GM10266 (cell line): Measurements from ENCODE around the gene HNRNPU.

ENCODE experiments used
- DNase-seq: peaks from one replicate; pipeline ENCODE4 v3.0.0; 2012; ENCODE audit errors: extremely low spot score
- TF ChIP-seq, protein P1 (sequence below): IDR thresholded peaks from 2 replicates; pipeline ENCODE4 v1.5.1; 2012; ENCODE audit warnings: mild to moderate bottlenecking, low read depth; ENCODE audit not compliant: control insufficient read depth, insufficient read depth; ENCODE audit errors: missing control alignments

HNRNPU gene

GRCh38 chr1:244864253-244865027 lies at the start of gene HNRNPU:
TSS of gene HNRNPU (minus strand) at chr1:244864543. CDS start at chr1:244864307, 236 bp downstream.
- DNase-seq = peak; percentile 93
- TF ChIP-seq, protein P1, sequence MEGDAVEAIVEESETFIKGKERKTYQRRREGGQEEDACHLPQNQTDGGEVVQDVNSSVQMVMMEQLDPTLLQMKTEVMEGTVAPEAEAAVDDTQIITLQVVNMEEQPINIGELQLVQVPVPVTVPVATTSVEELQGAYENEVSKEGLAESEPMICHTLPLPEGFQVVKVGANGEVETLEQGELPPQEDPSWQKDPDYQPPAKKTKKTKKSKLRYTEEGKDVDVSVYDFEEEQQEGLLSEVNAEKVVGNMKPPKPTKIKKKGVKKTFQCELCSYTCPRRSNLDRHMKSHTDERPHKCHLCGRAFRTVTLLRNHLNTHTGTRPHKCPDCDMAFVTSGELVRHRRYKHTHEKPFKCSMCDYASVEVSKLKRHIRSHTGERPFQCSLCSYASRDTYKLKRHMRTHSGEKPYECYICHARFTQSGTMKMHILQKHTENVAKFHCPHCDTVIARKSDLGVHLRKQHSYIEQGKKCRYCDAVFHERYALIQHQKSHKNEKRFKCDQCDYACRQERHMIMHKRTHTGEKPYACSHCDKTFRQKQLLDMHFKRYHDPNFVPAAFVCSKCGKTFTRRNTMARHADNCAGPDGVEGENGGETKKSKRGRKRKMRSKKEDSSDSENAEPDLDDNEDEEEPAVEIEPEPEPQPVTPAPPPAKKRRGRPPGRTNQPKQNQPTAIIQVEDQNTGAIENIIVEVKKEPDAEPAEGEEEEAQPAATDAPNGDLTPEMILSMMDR = peak; percentile 18

GRCh38 chr1:244913806-244914205 lies 49.5 kb upstream of the HNRNPU start:
- TF ChIP-seq, protein P1 = no peak
- DNase-seq = no peak

- DNase-seq = no peak
- TF ChIP-seq, protein P1 = no peak
Observed at GRCh38 chr1:244904119-244904518, 39.8 kb upstream of the HNRNPU start.

- TF ChIP-seq, protein P1 = no peak
- DNase-seq = no peak
Observed at GRCh38 chr1:244901400-244902015, 37.2 kb upstream of the HNRNPU start.

DNA sequence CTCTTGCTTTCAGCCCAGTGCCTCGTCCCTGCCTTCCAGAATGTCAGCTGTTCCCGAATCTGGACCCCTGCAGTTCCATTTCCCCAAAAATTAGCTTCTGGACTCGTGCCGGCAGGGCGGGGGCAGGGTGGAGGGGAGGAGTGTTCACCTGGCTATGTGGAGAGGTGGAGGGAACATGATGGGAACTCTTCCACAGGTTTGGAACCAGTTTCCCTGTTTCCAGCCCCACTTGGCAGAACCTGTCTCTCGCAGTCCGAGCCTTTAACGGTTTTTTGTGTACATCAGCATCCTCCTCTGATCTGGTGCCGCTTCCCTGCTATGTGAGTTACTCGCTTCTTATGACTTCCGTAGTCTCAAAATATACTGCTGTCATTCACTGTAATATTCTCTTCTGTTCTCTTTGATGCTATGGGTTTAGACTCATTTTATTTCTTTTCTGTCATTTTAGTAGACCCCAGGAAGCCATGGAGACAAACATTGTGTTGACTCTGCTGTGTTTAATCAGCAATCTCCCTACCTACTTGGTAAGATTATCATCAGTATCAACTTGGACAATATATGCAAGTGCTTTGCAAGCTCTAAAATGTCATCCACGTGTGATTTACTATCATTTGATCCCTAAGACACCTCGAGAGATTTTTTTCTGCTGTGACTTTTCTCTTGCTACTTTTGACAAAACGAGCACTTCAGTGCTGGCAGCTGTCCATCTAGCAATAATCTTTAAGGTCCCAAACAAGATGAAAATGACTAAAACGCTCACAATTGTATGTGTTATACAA lies 33.3 kb upstream of the HNRNPU start:
- DNase-seq = no peak
- TF ChIP-seq, protein P1 = no peak

DNA sequence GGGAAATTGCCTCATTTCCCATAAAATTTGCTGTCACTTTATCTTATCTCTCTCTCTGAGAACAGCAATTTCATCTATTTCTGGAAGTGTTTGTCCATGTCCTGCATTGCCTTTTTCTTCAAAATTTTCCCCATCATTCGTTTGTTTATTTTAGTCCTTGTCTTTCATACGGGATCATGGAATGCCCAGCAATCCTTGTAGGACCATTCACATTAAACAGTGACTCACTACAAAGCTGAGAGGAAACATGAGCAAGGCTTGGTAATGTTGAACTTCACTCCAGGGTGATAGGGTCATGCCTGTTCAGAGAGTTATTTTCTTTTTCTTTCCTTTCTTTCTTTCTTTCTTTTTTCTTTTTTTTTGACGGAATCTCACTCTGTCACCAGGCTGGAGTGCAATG lies 32.2 kb upstream of the HNRNPU start:
- TF ChIP-seq, protein P1 = no peak
- no peak for DNase-seq
